AML-193 (cell line): ENCODE results near the gene GIGYF2.

Experiments used
- DNase-seq, 2 experiments: peaks; one replicate each; lab custom pipeline; 2025; lab: John Stamatoyannopoulos, UW

GIGYF2 gene

DNA sequence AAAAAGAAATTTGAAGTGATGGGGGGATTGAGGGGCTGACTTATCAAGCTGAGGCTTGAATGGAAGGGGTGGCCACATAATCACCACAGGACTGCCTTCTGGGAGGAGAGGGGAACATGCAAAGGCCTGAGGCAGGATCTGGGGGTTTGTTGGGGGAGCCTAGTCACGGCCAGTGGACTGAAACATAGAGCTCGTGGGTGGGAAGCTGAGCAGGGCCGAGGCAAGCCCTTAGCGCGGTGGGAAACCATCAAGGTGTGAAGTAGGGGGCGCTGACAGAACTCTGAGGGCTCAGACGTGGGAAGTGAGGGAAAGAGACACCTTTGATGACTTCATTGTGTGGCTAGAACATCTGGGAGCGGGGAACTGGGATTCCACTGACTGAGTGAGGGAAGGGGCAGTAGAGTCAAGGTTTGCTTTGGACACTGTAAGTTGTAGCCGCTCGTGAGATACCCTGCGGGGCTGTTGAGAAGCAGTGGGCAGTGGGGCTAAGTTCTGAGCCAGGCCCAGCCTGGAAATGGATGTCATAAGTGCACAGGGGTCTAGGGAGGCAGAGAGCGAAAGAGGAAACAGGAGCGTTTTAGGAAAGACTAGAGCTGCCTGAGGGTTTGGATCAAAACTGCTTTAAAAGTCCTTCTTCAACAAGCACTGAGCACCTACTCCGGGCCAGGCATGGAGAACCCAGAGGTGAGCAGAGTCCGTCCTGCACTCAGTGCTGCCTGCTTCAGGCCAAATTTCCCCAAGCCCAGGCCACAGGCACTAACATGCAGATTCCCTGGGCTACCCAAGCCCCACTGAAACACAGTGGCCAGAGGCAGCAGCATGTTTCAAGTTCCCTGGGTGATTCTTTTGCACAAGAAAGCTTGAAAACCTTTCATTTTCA lies 172.2 kb downstream of the GIGYF2 start:
- no peak for DNase-seq

DNA sequence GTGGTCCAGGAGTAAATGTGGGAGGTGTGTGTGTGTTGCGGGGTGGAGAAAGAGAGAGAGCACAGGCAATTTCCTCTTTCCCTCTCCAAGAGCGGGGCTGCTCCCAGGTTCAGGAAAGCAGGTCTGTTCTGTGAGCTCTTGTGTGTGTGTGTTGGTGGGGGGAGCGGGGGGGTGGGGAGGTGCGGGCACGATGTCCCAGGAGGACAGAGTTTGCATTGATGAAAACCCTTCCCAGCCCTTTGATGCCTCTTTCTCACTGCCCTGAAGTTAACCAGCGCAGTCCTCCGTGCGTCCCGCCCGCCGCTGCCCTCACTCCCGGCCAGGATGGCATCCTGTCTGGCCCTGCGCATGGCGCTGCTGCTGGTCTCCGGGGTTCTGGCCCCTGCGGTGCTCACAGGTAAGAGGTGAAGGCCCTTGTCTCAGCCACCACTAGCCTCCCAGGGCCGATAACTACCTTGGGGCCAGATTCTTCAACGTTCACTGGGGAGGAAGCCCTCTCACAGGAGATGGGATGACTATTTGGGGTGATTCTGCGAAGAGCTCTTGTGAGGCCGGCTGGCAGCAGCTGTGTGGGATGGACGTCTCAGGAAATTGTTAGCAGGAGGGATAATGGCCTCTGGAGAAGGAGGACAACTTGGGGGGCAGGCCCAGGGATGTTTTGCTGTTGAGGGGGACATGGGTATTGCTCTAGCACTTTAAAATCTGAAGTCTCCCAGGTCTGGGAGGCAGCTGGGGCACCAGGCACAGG lies 173.1 kb downstream of the GIGYF2 start, which contains the start of gene SNORC:
Gene SNORC, plus strand, starts transcription at position 247 of the 748 bp plus-strand sequence. Its CDS starts 78 bp downstream, at position 325.
- DNase-seq = no peak

DNA sequence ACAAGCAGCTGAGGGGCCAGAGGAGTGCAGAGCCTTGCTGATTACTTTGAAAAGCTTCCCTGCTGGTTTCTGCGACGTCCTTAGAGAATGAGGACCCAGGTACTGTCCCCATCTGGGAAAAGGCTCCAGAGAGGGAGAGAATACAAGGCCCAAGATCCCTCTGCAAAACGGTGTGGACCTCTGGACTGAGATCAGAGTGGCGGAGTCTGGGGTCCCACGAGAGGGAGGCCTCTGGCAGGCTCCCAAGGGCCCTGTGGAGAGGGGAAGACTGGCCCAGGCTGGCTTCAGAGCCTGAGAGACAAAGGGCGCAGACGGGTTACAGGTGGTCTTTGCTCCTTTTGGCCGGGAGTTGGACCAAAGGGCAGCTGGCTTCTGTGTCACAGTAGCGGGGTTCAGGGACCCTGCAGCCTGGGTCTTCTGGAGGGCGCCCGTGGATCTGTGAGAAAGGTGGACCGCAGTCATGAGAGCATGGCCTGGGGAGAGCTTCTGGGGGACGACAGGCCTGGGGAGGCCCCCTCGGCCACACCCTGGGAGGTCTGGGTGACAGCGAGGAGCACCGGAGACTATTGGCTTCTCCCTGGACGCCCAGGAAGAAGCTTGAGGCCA lies 173.7 kb downstream of the GIGYF2 start:
- no peak for DNase-seq

DNA sequence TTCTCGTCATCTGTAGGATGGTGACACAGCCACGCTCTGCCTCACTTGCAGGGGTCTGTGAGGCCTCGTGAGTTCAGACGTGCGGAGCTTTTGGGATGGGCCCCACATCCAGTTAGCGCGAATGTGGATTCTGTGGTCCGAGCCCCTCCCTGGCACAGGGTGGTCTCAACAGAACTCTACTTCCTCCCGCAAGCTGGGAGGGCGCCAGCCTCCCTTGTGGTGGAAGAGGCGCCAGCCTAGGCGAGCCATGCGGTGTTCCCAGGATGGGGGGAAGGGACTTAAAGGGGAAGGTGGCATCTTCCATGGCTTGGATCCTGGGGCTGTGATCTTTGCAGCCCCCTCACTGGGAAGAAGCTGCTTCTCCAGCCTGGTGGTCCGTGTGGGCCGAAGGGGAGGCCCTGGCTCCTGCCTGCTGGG lies 174.3 kb downstream of the GIGYF2 start:
- DNase-seq = no peak

DNA sequence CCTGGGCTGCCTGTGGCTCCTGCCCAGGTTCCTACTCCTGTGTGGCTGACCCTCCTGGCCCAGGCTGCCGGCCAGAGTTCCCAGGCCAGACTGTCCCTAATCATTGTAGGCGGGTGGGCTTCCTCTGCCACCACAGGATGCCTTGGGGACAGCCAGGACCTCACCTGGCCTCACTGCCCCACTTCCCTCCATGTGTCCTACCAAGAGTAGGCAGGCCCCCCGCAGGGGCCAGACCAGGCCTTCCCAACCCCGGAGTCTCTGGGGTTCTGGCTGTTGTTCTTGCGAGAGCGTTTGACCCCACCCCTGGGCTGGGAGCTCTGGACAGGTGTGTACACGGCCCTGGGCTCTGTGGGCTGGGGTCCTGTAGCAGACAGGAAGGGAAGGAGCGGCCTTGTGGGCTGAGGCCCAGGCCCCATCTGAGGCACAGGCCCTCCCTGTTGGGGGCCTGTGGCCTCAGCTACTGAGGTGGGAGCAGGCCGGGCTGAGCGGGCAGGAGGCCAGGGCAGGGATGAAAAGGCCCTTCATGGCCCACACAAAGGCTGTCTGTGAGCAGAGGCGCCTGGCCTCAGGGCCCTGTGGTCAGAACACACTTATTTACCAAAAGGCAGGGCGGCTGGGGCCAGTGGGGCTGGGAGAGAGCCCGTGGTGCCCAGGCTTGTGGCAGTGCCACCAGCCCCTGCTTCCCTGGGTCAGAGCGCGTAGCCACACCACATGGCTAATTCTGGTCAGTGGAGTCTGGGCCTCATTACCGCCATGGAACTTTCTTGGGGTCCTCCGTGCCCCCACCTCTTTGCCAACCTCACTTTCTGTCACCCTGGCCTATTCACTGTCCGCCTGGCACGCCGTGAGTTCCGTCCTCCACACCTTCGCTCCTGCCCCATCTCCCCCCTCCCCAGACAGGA lies 175.0 kb downstream of the GIGYF2 start:
- no peak for DNase-seq

DNA sequence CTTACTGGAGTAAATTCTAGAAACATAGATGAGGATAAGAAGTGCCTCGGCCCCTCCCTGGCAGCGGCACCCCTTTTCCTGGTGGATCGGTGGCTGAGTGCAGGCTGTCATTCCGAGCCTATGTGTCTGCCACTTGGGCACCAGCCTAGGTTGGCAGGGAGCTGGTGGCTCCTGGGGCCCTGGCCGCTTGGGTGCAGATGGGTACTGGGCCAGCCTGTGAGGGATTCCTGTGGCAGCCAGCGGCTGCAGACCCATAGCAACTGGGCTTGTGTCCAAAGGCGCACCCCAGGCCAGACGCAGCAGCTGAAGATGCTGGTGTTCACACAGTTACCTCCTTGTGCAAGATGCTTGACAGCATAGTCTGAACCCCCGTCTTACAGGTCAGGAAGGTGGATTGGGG lies 175.7 kb downstream of the GIGYF2 start:
- DNase-seq = no peak

DNA sequence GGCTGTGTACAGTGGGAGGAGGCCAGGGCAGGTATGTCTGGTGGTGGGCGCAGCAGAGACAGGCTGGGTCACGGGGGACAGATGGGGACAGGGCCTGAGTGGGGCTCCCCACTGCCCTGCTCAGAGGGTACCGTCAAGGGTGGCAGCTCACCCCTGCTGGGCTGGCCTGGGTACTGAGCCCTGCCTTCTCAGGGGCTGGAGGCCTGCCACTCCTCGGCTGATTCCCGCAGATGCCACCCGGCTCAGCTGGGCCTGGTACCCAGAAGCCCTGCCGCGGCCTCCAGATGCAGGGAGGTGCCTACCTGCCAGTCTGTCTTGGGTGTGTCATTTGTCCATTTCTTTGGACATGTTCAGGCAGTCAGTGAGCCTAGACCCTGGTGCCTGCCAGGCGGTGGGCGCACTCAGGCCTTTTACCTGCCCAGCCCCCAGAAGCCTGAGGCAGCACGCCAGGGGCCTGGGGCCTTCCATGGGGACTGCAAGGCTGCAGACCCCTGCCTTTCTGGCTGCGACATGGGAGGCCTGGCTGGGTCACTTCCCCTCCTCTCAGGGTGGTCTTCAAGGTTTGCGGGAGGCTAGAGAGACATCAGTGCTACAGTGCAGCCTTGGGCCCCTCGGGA lies 176.3 kb downstream of the GIGYF2 start:
- DNase-seq = no peak

DNA sequence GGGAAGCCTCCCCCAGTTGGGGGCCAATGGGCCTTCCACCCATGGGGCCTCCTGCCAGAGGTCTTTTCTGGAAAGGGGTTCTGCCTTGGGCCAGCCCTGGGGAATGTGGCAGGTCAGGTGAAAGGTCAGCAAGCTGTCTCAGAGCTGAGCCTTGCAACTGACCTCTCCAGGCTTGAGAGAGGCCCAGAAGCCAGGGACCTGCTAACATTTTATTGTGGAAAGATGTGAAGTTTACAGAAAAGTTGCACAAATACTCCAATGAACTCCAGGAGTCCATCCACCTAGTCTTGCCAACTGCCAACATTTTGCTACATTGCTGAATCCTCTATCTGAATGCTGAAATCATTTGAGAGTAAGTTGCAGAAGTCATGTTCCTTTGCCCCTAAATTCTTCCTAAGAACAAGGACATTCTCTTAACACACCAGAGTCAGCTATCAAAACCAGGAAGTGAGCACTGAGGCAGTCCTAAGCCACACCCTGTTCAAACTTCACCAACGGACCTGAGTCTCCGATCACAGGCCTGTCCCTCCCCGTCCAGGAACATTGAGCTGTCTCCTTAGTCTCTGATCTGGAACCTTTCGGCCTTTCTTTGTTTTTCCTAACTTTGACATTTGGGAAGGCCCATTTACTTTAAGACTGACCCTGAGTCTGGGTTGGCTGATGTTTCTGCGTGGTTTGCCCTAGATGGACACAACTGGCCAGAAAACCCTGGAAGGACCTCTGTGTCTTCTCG lies 176.9 kb downstream of the GIGYF2 start:
- no peak for DNase-seq

DNA sequence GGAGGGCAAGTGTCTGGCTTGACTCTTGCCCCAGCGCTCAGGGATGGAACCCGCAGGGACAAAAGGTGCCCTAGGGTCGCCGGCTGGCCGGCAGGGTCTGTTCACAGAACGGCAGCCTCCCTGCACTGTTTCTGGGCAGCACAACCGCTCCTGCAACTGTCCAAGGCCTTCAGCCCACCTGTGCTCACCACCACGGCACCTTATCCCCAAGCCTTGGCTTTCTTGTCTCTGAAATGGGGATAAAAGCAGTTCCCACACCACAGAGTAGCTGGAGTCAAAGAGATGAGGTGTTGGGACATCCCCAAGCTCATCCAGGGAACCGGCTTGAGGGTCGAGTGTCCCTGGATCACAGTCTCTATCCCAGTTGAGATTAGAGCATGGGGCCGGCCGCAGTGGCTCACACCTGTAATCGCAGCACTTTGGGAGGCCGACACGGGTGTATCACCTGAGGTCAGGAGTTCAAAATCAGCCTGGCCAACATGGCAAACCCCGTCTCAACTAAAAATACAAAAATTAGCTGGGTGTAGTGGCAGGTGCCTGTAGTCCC lies 177.6 kb downstream of the GIGYF2 start:
- no peak for DNase-seq

DNA sequence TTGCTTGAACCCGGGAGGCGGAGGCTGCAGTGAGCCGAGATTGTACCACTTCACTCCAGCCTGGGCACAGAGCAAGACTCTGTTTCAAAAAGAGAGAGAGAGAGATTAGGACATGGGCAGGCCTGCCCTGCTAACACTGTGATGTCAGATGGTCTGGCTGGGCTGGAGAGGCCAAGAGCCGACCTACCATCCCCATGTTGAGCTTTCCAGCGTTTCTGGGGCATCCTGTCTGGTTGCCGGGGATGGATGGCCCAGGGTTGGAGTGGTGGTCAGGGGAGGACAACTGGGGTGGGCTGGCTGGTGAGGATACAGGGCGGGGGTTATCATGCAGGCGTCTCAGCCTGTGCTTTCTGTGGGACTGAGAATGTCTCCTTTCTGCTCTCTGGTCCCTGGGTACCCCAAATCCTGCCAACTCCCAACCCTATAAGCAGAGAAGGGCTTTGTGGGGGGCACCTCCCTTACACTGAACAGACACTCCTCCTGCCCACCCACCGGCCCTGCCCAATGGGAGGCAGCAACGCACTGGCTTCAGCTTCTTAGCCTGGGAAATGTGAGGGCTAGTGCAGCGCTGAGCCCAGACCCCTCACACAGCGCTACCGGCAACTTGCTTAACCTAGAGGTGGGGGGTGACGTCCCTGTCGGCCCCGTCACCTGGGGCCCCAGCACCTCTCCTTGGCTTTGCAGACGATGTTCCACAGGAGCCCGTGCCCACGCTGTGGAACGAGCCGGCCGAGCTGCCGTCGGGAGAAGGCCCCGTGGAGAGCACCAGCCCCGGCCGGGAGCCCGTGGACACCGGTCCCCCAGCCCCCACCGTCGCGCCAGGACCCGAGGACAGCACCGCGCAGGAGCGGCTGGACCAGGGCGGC lies 178.4 kb downstream of the GIGYF2 start:
- DNase-seq = no peak

DNA sequence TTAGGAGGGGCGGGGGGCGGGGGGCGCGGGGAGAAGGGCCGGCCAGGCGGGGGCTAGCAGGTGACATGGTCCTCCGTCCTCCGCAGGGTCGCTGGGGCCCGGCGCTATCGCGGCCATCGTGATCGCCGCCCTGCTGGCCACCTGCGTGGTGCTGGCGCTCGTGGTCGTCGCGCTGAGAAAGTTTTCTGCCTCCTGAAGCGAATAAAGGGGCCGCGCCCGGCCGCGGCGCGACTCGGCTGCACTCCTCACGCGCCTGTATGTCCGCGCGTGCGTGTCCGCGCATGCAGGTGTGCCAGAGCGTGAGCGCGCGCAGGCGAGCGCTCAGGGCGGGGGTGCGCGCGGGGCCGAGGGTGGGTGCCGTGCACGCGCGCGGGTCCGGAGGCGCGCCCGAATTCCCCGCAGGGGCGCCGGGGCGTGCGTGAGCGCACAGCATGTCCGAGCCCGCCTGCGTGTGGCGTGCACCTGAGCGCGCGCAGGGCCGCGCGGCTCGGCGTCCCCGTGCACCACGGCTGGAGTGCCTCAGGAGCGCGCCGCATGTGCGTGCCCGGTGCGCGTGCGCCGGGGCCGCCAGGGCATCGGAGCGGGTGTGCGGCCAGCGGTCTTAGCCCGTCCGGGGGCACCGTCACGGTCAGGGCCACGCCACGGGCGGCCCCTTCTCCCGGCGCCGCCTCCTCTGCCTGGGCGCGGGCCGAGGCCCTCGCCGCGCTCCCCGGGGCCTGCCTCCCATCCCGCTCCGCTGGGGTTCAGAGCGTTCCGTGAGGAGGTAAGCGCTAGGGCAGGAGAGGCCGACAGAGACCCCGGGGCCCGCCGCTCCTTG lies 179.2 kb downstream of the GIGYF2 start:
- no peak for DNase-seq

DNA sequence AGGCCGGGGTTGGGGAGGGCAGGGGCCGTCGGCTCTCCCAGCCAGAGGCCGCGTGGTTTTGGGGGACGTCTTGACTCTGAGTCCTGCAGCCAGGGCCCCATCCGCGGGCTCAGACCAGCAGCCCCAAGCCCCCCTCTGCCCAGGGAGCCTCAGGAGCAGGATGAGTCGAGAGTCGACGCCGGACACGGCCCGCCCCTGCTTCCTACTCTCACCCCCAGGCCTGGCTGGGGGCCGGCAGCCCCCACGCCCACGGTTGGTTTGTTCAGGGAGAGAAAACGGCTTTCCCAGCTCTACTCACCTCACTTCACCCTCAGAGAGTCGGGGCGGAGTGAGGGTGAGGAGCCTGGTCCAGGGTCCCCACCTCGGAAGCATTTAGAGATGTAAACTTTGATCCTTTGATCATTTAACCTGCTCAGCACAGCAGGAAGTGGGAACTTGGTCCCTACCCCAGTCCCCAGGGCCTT lies 179.9 kb downstream of the GIGYF2 start:
- no peak for DNase-seq

DNA sequence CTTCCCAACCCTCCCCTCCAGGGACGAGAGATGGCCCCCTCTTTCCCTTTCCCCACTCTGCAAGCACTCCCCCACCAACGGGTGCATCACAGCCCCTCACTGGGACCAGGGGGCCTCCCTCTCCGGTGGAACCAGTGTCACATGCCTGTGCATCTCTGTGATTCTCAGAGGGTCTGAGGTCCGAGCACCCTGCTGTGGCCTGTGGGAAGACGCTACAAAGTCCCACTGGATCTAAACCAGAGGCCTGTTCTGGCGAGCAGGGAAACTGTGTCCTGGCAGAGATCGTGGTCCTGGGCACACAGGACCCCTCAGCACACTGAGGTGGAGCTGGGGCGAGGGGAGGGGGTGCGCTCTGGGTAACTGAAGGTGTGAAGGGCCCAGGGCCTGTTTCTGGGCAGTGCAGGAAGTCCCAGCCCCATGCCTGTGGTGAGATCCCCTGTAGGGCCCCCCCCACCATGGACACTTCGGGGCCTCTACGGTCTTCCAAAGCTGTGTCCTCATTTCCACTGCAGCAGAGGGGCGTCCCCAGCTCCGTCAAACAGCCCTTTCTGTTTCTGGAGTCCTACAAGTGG lies 180.9 kb downstream of the GIGYF2 start:
- no peak for DNase-seq

DNA sequence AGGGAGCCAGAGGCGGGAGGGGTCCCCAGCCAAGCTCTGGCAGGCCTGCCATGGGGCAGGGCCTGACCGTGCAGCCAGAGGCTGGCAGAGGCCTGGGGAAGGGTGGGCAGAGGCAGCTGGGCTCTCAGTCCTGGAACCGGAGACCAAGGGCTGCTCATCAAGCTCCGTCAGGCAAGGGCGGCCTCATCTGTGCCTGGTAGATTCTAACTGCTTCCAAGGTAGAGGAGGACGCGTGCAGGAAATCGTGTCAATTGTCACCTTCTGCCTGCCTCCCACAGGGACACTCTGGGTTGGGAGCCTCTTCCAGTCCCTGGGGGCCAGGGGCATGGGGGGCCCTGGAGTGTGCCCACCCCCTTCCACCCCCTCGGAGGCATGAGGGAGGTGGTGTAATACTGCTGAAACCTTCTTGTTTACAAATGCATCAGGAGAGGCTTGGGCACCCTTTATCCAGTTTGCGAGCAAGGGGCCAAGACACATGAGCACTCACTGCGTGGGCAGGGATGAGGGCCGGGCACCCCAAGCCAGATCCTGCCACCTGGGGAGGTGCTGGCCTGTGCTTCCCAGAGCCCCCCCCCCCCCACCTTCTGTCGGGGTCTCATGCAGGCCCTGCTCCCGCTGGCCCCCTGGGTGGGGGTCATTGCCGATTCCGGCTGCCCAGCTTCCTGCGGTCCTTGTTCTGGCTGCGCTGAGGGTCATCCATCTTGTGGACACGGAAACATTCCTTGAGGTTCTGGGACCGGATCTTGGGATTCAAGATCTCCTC lies 181.9 kb downstream of the GIGYF2 start:
- DNase-seq = no peak

DNA sequence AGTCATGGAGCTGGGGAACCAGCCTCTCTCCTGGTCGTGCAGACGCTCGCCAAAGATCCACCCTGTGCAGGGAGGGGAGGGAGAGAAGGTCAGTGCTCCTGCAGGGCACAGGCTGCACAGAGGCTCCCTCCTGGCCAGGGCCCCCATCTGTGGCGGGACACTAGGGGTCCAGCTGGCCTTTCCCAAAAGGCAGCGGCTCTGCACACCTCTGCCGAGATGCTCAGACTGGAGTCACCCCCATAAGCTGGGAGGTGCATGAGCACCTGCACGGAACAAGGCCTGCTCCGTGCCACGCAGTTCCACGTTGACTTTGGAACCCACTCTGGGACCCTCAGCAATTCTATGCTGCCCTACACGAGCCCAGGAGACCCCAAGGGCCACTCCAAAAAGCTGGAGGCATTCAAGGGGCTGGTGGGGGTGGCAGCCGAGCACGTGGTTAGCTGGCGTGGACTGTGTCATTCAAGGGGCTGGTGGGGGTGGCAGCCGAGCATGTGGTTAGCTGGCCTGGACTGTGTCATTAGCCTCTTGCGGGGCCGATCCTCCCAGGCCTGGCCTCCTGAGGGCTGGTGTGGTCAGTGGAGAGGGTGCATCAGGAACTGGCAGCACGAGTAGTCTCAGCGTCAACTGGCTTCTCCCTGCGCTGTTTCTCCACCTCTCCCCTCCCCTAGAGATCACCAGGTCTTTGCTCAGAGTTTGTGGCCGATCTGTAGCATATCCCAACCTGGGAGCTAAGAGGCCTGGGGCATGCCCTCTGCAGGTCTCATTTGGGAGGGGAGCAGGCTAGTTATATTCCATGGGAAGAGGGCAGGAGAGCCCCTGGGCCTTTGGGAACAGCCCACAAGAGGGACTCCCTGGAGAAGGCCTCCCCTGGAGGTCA lies 182.7 kb downstream of the GIGYF2 start:
- no peak for DNase-seq

DNA sequence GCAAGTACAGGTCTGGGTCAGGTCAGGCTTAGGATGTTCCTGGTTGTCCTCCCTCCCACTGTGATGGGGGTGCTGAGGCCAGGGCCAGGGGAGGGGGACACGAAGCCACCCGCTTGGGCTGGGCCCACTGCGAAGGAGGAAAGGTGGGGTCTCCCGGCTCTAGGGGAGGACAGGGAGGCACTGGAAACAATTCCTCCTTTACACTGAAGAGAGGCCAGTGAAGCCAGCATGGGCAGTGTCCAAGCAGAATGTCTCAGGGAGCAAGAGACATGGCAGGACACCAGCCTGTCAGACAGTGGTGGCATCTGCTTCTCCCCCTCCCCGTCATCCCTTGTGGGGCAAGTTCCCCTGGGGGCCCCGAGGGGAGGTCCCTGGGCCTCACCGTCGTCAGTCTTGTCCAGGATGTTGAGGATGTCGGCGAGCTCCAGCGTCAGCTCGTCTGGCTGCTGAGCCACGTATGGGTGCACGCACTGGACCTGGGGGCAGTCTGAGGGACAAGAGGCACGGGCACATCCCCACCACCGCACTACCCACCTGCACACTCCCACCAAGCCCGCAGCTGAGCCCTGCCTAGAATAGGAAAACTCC lies 183.7 kb downstream of the GIGYF2 start:
- DNase-seq = no peak
